Measurements from ENCODE around the gene PRKCE.

GRCh38 chr2:45769056-45769455 lies 117.6 kb downstream of the PRKCE start:
- TF ChIP-seq, protein P1, sequence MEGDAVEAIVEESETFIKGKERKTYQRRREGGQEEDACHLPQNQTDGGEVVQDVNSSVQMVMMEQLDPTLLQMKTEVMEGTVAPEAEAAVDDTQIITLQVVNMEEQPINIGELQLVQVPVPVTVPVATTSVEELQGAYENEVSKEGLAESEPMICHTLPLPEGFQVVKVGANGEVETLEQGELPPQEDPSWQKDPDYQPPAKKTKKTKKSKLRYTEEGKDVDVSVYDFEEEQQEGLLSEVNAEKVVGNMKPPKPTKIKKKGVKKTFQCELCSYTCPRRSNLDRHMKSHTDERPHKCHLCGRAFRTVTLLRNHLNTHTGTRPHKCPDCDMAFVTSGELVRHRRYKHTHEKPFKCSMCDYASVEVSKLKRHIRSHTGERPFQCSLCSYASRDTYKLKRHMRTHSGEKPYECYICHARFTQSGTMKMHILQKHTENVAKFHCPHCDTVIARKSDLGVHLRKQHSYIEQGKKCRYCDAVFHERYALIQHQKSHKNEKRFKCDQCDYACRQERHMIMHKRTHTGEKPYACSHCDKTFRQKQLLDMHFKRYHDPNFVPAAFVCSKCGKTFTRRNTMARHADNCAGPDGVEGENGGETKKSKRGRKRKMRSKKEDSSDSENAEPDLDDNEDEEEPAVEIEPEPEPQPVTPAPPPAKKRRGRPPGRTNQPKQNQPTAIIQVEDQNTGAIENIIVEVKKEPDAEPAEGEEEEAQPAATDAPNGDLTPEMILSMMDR (IDR thresholded peaks at IDR 0.05) = no peak
- TF ChIP-seq POLR2A (IDR thresholded peaks at IDR 0.05) = no peak
